Amygdala (tissue), 56 donors: ENCODE data around the gene ZSCAN30.

ENCODE experiments used
- DNase-seq, 56 donors: peaks; one replicate each; lab custom pipeline; 2025; lab: John Stamatoyannopoulos, UW

ZSCAN30 gene

DNA sequence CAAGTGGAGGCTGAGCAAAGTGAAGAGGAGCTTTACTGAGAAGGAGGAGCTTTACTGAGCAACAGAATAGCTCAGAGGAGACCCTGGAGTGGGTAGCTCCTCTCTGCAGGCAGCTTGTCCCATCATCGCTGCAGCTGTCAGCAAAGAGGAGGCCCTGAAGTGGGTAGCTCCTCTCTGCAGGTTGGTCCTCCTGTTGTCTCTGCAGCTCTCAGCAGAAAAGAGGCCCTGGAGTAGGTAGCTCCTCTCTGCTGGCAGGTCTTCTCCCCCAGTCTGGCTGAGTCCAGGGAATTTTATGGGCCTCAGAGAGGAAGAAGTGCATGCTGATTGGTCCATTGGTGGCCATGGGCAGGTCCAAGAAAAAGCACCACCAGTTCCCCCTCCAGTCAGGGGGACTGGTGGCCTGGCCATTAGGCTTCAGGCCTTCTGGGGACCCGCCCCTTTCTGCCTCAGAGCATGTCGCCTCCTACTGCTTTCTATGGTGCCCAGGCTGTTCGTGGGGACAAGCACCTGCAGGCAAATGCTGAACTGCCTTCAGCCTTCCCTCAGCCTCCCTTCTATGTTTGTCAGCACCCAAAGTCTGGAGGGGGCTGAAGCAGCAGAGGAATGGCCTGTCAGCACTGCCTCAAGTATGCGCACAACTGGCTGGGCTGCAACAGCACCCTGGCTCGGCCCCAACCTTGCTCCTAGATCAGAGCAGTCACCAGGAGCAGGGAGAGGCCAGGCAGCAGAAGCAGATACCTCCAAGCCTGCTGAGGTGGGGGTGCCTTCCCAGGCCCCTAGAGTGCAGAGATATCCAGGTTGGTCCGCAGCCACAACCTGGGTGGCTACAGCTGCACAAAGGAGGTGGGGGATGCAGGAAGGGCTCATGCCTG lies 5.9 kb downstream of the ZSCAN30 start:
- DNase-seq = no peak

DNA sequence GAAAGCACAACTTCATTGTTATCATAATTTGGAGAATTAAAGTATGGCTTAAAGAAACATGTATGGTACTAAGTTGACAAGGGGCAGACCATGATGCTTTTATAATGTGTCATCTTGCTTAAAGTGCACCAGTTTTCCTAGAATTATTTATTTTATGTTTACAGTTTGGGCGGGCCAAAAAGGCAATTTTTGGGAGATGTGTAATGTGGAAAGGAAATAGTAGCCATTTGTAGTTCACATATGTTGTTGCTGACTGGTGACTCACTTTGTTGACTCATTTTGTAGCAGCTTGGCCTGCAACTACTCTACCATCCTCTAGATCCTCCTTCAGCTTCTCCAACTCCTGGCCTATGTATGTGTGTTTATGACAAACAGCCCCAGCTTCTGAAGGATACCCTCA lies 7.7 kb downstream of the ZSCAN30 start:
- no peak for DNase-seq

GRCh38 chr18:35278969-35279368 lies 11.1 kb downstream of the ZSCAN30 start:
- DNase-seq = no peak

- no peak for DNase-seq
Measured at GRCh38 chr18:35278085-35278484, 11.9 kb downstream of the ZSCAN30 start.

DNA sequence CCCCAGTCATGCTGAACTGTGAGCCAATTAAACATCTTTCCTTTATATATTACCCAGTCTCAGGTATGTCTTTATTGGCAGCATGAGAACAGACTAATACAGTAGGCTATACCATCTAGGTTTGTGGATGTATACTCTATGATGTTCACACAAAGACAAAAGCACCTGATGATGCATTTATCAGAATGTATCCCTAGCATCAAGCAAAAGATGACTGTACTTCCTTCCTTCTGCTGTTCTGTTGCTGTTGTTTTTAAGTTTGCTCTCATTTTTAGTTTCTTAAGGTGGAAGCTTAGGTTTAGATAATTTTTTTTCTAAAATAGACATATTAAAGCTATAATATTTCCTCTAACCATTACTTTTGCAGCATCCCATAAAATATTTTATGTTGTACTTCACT lies 12.4 kb downstream of the ZSCAN30 start:
- no peak for DNase-seq

GRCh38 chr18:35276267-35276666 lies 13.8 kb downstream of the ZSCAN30 start:
- no peak for DNase-seq

DNA sequence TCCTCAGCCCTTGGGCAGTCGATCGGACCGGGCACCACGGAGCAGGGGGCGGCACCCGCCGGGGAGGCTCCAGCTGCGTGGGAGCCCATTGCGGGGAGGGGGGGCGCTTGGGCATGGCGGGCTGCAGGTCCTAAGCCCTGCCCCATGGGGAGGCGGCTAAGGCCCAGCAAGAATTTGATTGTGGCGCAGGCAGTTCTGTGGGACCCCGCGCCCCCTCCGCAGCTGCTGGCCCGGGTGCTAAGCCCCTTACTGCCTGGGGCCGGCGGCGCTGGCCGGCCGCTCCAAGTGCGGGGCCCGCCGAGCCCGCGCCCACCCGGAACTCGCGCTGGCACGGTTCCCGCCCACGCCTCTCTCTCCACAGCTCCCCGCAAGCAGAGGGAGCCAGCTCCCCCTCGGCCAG lies 18.4 kb downstream of the ZSCAN30 start:
- no peak for DNase-seq

DNA sequence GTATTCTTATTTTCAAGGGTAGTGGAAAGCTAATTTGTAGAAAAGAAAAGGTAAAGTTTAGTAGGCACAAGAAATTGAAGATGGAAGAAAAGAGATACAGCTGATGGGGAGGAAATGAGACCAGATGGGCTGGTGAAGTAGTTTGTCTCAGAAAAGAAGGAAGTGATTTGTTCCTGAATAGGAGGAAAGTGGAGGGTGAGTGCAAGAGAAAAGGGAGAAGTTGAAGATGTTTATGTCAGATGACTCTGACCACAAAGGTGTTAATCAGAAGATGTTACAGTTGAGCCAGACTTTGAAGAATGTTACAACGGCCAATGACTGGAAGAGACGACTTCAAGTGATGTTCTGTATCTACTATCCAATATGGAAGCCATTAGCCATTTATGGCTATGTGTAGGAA lies 21.2 kb downstream of the ZSCAN30 start:
- DNase-seq = no peak

GRCh38 chr18:35267809-35268208 lies 22.2 kb downstream of the ZSCAN30 start:
- DNase-seq = no peak

GRCh38 chr18:35267161-35267651 lies 22.8 kb downstream of the ZSCAN30 start:
- DNase-seq = peak; percentile 18 to 86 (median 70)

- no peak for DNase-seq
Measured at GRCh38 chr18:35264409-35264808, 25.6 kb downstream of the ZSCAN30 start.

- DNase-seq = no peak
Measured at GRCh38 chr18:35256947-35257346, 33.1 kb downstream of the ZSCAN30 start.

DNA sequence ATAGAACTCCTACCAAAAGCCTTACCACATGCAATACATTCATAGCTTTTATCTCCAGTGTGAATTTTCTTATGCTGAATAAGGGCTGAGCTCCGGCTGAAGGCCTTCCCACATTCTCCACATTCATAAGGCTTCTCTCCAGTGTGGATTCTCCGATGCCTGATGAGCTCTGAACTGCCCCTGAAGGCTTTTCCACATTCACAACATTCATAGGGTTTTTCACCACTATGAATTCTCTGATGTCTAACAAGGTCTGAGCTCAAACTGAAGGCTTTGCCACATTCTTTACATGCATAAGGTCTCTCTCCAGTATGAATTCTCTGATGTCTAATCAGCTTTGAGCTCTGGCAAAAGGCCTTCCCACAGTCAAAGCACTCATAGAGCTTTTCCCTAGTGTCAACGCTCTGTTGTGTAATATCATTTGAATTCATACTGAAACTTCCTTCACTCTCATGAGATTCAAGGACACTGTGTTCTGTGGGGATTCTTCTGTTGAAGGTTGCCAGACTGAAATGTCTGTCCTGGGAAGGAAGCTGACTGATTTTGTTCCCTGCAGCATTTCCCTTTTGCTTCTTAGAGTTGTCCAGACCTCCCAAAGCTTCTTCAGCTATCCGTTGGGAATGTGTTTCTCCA lies 36.3 kb downstream of the ZSCAN30 start:
- no peak for DNase-seq

GRCh38 chr18:35252466-35252865 lies 37.6 kb downstream of the ZSCAN30 start:
- no peak for DNase-seq

DNA sequence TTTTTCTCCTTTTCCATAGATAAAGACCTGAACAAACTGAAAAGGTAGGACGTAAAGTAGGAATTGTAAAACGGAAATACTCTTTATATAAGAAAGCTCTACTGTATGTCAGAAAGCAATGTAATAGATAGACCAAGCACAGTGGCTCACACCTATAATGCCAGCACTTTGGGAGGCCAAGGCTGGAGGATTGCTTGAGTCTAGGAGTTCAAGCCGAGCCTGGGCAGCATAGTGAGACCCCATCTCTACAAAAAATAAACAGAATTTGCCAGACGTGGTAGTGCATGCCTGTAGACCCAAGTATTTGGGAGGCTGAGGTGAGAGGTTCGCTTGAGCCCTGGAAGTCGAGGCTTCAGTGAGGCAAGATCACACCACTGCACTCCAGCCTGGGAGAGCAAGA lies 41.6 kb downstream of the ZSCAN30 start:
- DNase-seq = no peak

GRCh38 chr18:35247412-35248249 lies 42.4 kb downstream of the ZSCAN30 start:
- no peak for DNase-seq

- DNase-seq = no peak
Measured at GRCh38 chr18:35246831-35247230, 43.2 kb downstream of the ZSCAN30 start.

DNA sequence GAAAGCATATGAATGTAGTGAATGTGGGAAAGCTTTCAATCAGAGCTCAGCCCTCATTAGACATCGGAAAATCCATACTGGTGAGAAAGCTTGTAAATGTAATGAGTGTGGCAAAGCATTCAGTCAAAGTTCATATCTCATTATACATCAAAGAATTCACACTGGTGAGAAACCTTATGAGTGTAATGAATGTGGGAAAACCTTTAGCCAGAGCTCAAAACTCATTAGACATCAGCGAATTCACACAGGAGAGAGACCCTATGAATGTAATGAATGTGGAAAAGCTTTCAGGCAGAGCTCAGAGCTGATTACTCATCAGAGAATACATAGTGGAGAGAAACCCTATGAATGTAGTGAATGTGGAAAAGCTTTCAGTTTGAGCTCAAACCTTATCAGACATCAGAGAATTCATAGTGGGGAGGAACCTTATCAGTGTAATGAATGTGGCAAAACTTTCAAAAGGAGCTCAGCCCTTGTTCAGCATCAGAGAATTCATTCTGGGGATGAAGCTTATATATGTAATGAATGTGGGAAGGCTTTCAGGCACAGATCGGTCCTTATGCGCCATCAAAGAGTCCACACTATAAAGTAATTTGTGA lies 44.2 kb downstream of the ZSCAN30 start:
- no peak for DNase-seq

- no peak for DNase-seq
Measured at GRCh38 chr18:35244671-35245070, 45.4 kb downstream of the ZSCAN30 start.

DNA sequence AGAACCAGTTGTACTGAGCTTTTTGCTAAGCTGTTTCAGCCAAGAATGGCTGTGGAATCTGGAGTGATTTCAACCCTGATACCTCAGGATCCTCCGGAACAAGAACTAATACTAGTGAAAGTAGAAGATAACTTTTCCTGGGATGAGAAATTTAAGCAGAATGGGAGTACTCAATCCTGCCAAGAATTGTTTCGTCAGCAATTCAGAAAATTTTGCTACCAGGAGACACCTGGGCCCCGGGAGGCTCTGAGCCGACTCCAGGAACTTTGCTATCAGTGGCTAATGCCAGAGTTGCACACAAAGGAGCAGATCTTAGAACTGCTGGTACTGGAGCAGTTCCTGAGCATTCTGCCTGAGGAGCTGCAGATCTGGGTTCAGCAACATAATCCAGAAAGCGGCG lies 47.6 kb downstream of the ZSCAN30 start:
- DNase-seq = no peak

GRCh38 chr18:35241448-35241804 lies 48.6 kb downstream of the ZSCAN30 start:
- no peak for DNase-seq
